Uterus (tissue), 4 donors: ENCODE data around the gene SEC14L1. TPM values are rescaled to one million over a fixed set of nuclear protein-coding genes. Genes with fewer than 3 reads are reported as not detected.

Source experiments
- DNase-seq, 2 donors: peaks; one replicate each; pipeline ENCODE4 v3.0.0-alpha.2; 2019 to 2020
- H3K27ac ChIP-seq, 2 donors: fragments of 200-600 bp; sonication (generic); 1 replicate in 1 of 2; 2 replicates in 1 of 2; pipeline ENCODE4 v1.5.1; 2016 to 2018
- H3K27me3 ChIP-seq, 2 donors: fragments of 200-600 bp; sonication (generic); one replicate each; pipeline ENCODE4 v1.5.1; 2018 to 2019; ENCODE audit warnings: control low read depth in 1 of 2
- H3K36me3 ChIP-seq, 2 donors: fragments of 200-600 bp; sonication (generic); one replicate each; pipeline ENCODE4 v1.5.1; 2019; ENCODE audit warnings: control low read depth in 1 of 2
- H3K4me1 ChIP-seq, 2 donors: fragments of 200-600 bp; sonication (generic); one replicate each; pipeline ENCODE4 v1.5.1; 2018 to 2019; ENCODE audit warnings: control low read depth in 1 of 2
- H3K4me3 ChIP-seq, 2 donors: fragments of 200-600 bp; sonication (generic); 1 replicate in 1 of 2; 2 replicates in 1 of 2; pipeline ENCODE4 v1.5.1; 2018 to 2019; ENCODE audit warnings: mild to moderate bottlenecking in 1 of 2
- H3K9me3 ChIP-seq, 2 donors: fragments of 200-600 bp; sonication (generic); one replicate each; pipeline ENCODE4 v1.5.1; 2019; ENCODE audit warnings: control low read depth in 1 of 2
- POLR2A ChIP-seq, 2 donors: fragments of 450-650 bp; IDR thresholded peaks; one replicate each; pipeline ENCODE4 v1.6.1; 2016; ENCODE audit warnings: antibody characterized with exemption in 2 of 2, mild to moderate bottlenecking in 1 of 2, moderate library complexity in 1 of 2
- intact Hi-C: fragments of 100-400 bp; cut with DNase I; formaldehyde crosslinking; loops from one replicate; pipeline ENCODE4 v1.15.1; 2023; ENCODE audit warnings: low total_unique reads
- total RNA-seq, 4 donors: library from RNA; depleted of rRNA in 3 of 4; stranded (reverse); fragments of >200 nt in 3 of 4; gene quantifications; one replicate each; pipeline versions ENCODE4 v1.1.0 to v1.2.4, GENCODE V29; 2014 to 2023
- TF ChIP-seq, protein P1 (sequence below), 4 experiments: fragments of 200-600 bp in 2 of 4; fragments of 450-650 bp in 2 of 4; sonication (generic) in 2 of 4; IDR thresholded peaks; one replicate each; pipeline ENCODE4 v1.5.1; 2016 to 2019; ENCODE audit warnings: antibody characterized with exemption in 4 of 4, mild to moderate bottlenecking in 2 of 4, moderate library complexity in 1 of 4
- donor health status: DM: yes; HTN: yes; CAD: no.

Gene SEC14L1
- total RNA-seq, 4 donors from 2014 or later = 38.2 to 128 (median 42.6) TPM

DNA sequence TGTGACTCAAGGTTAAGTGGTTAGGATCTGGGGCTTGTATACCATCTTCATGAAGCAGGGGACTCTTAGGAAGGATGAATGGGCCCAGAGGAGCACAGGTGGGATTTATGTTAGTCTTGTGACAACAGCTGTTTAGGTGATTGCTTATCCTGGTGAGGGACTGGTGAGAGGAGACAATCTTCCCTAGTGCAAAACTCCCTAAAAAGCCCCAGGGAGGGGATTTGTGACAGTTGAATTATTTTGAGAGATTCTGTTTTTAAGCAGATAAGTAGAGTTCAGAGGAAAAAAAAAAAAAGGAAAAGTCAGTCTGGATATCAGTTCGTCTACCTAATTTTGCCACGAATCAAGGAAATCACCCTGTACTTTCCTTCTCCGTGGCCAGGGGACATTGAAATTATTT, 35.1 kb upstream of the SEC14L1 start:
- intact Hi-C loops = no loop called here
- H3K4me3 ChIP-seq = no peak overlapping the region

DNA sequence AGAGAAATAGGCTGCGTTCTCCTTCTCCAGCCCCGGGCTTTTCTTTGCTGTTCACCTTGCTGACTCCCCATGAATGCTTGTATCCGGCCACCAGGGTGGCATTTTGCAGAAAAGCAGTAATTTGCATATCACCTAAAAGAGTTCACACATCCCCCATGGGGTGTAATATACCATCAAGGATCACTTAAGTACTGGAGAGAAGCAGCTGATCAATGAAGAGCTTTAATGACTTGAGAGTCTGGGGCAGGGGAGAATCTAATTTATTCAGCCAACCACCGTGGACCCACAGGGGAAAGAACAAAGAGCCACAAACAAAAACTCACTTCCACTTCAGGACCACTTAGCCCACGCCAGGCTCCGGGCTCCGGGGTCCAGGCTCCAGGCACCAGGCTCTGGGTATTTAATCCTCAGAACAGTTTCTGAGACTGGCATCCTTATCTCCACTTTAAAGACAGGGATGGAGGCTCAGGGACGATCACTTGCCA, 33.9 kb upstream of the SEC14L1 start:
- no peak for TF ChIP-seq POLR2A (IDR thresholded peaks at IDR 0.05)
- TF ChIP-seq, protein P1, sequence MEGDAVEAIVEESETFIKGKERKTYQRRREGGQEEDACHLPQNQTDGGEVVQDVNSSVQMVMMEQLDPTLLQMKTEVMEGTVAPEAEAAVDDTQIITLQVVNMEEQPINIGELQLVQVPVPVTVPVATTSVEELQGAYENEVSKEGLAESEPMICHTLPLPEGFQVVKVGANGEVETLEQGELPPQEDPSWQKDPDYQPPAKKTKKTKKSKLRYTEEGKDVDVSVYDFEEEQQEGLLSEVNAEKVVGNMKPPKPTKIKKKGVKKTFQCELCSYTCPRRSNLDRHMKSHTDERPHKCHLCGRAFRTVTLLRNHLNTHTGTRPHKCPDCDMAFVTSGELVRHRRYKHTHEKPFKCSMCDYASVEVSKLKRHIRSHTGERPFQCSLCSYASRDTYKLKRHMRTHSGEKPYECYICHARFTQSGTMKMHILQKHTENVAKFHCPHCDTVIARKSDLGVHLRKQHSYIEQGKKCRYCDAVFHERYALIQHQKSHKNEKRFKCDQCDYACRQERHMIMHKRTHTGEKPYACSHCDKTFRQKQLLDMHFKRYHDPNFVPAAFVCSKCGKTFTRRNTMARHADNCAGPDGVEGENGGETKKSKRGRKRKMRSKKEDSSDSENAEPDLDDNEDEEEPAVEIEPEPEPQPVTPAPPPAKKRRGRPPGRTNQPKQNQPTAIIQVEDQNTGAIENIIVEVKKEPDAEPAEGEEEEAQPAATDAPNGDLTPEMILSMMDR (IDR thresholded peaks at IDR 0.05) = no peak
- intact Hi-C loops = no loop called here
- DNase-seq = no peak
- peaks cover 6 to 20% of the 10 kb centered on the region in 2 donors for H3K4me1 ChIP-seq
- no peaks in the 10 kb centered on the region for H3K27me3 ChIP-seq
- no peak overlapping the region for H3K27ac ChIP-seq
- H3K9me3 ChIP-seq = no peaks in the 10 kb centered on the region
- no peak overlapping the region for H3K4me3 ChIP-seq
- no peaks in the 10 kb centered on the region for H3K36me3 ChIP-seq

More for the DNA sequence above, 35.1 kb upstream of the SEC14L1 start:
- no peaks in the 10 kb centered on the region for H3K27me3 ChIP-seq
- DNase-seq = no peak
- H3K27ac ChIP-seq = no peak overlapping the region
- H3K36me3 ChIP-seq = no peaks in the 10 kb centered on the region
- TF ChIP-seq, protein P1 (IDR thresholded peaks at IDR 0.05) = no peak
- no peak for TF ChIP-seq POLR2A (IDR thresholded peaks at IDR 0.05)
- peaks cover 6 to 16% of the 10 kb centered on the region in 2 donors for H3K4me1 ChIP-seq
- H3K9me3 ChIP-seq = no peaks in the 10 kb centered on the region

DNA sequence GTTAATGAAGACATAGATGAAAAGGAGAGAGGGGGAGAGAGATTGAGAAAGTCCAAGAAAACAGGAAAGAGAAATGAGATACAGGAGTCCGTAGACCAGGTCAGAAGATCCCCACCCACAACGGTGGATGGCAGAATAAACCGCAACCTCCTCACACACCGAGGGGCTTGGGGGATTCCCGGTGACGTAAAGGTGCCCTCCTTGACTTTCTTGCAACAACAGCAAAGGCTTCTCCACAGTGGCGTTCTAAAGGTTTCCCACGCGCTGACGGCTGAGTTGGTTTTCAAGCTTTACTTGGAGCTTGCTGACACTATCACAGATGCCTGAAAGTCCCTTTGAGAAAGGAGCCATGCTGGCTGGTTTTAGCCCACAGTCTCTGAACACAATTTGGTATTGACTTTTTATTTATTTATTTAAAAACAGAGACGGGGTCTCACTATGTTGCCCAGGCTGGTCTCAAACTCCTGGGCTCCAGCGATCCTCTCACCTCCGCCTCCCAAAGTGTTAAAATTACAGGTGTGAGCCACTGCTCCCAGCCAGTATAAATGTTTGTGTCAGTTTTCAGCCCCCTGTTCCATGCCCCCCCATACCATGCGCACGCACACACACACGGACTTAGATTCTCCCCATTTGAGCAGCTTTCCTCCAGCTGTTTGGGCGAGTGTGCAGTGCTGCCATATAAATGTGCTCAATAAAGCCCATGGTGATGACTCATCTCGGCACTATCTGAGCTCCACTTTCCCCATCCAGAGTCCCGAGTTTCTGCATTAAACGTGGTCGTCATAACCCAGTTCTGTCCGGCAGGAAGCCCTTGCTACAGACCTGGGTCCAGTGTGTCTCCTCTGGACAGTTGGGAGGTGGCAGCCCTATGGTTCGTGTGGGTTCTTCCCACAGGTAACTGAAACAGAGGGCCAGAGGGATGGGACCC, 33.0 kb upstream of the SEC14L1 start:
- peak overlapping the region; percentile 82 to 97 for H3K27ac ChIP-seq
- intact Hi-C loops = no loop called here
- no peaks in the 10 kb centered on the region for H3K9me3 ChIP-seq

GRCh38 chr17:77109159-77109759, 31.5 kb upstream of the SEC14L1 start:
- no peaks in the 10 kb centered on the region for H3K27me3 ChIP-seq
- intact Hi-C loops = no loop called here
- peak overlapping the region; percentile 82 to 97 for H3K27ac ChIP-seq
- no peak for DNase-seq
- TF ChIP-seq, protein P1 (IDR thresholded peaks at IDR 0.05) = no peak
- no peak for TF ChIP-seq POLR2A (IDR thresholded peaks at IDR 0.05)
- H3K4me3 ChIP-seq = no peak overlapping the region
- no peaks in the 10 kb centered on the region for H3K36me3 ChIP-seq
- H3K4me1 ChIP-seq = peaks cover 6 to 20% of the 10 kb centered on the region in 2 donors
- no peaks in the 10 kb centered on the region for H3K9me3 ChIP-seq

More for the DNA sequence above, 33.0 kb upstream of the SEC14L1 start:
- H3K4me1 ChIP-seq = peaks cover 6 to 20% of the 10 kb centered on the region in 2 donors
- H3K4me3 ChIP-seq = no peak overlapping the region
- DNase-seq = peak in 1 of 2 donors; percentile 55
- no peaks in the 10 kb centered on the region for H3K36me3 ChIP-seq
- no peaks in the 10 kb centered on the region for H3K27me3 ChIP-seq
- TF ChIP-seq, protein P1 (IDR thresholded peaks at IDR 0.05) = no peak
- no peak for TF ChIP-seq POLR2A (IDR thresholded peaks at IDR 0.05)
